ENCODE measurements around the gene PTPN22.

DNA sequence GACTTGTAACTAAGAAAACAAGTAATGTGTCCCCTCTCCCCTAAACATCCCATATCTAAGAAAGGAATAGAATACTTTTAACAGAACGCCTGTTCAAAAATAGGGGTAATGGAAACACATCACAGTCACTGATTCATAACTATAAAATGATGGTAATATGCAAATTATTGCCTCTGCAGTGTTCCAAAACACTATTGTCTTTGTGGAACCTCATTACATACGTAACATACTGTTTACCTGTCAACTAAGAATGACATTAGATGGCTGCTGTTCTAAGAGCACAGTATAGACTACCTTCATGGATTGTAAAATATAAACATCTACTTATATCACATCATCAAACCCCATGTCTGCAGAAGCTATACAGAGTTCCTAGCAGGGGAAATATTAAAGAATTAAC, 19.3 kb upstream of the PTPN22 start:
- TF ChIP-seq EZH2phosphoT487 (IDR thresholded peaks at IDR 0.05; ENCODE audit: low read depth) = no peak
- TF ChIP-seq, protein P1, sequence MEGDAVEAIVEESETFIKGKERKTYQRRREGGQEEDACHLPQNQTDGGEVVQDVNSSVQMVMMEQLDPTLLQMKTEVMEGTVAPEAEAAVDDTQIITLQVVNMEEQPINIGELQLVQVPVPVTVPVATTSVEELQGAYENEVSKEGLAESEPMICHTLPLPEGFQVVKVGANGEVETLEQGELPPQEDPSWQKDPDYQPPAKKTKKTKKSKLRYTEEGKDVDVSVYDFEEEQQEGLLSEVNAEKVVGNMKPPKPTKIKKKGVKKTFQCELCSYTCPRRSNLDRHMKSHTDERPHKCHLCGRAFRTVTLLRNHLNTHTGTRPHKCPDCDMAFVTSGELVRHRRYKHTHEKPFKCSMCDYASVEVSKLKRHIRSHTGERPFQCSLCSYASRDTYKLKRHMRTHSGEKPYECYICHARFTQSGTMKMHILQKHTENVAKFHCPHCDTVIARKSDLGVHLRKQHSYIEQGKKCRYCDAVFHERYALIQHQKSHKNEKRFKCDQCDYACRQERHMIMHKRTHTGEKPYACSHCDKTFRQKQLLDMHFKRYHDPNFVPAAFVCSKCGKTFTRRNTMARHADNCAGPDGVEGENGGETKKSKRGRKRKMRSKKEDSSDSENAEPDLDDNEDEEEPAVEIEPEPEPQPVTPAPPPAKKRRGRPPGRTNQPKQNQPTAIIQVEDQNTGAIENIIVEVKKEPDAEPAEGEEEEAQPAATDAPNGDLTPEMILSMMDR (IDR thresholded peaks at IDR 0.05; ENCODE audit: low read depth, low read length) = no peak
